A673 (cell line): ENCODE measurements around the gene ERC1.

ENCODE experiments used
- CTCF ChIP-seq: fragments of 300-800, 200-600 bp; sonication (generic); conservative IDR thresholded peaks from 2 replicates; pipeline ENCODE4 v1.5.1; 2017; ENCODE audit warnings: low read depth, mild to moderate bottlenecking, antibody characterized with exemption, low read length, moderate library complexity, mixed read lengths
- EZH2 ChIP-seq: fragments of 200-600 bp; sonication (generic); IDR thresholded peaks from 2 replicates; pipeline ENCODE4 v1.6.1; 2017; ENCODE audit warnings: borderline replicate concordance, low read depth, mild to moderate bottlenecking, mixed read lengths, antibody characterized with exemption, low read length; ENCODE audit not compliant: poor library complexity, severe bottlenecking

DNA sequence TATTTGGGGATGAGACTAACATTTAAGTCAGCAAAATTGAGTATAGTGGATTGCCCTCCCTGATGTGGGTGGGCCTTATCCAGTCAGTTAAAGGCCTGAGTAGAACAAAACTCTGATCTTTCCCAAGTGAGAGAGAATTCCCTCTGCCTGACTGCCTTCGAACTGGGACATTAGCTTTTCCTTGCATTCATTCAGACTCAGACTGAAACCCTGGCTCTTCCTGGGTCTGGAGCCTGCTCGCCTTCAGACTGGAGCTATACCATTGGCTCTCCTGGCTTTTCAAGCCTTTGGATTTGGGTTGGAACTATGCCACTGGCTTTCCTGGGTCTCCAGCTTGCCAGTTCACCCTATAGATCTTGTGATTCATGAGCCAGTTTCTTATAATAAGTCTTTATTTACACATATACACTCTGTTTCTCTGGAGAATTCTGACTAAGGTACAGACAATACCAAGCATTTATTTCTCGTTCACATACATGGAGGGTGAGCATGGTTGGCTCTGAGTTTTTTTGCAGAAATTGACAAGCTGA is 296.5 kb downstream of the ERC1 start:
- TF ChIP-seq CTCF = no peak
- no peak for TF ChIP-seq EZH2
